ENCODE data around the gene SYVN1.

SYVN1 gene

DNA sequence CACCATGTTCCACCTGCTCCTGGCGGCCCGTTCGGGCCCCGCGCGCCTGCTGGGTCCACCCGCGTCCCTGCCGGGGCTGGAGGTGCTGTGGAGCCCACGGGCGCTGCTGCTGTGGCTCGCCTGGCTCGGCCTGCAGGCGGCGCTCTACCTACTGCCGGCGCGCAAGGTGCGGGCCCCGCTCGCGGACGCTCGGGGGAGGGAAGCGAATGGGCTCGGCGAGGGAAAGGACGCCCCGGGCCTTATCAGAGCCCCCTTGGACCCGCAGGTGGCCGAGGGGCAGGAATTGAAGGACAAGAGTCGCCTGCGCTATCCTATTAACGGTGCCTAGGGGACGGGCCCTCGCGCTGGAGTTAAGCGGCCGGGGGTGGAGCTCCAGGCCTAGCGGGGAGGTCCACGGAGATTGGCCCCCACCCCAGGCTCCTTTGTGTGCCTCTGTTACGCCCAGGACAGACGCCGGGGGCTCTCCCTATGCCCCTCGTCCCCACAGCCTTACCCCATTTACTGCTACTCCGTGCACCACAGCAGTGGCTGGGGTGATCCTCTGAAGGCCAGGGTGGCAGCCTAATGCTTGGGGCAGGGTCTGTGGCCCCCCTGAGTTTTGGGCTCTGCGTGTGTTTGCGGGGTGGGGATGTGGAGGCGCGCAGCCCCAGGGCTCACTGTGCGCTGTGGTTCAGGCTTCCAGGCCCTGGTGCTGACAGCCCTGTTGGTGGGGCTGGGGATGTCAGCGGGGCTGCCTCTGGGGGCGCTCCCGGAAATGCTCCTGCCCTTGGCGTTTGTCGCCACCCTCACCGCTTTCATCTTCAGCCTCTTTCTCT lies 21.6 kb downstream of the SYVN1 start:
- DNase-seq (ENCODE audit: low read depth in 2 of 2) = peak; percentile 51 to 62

DNA sequence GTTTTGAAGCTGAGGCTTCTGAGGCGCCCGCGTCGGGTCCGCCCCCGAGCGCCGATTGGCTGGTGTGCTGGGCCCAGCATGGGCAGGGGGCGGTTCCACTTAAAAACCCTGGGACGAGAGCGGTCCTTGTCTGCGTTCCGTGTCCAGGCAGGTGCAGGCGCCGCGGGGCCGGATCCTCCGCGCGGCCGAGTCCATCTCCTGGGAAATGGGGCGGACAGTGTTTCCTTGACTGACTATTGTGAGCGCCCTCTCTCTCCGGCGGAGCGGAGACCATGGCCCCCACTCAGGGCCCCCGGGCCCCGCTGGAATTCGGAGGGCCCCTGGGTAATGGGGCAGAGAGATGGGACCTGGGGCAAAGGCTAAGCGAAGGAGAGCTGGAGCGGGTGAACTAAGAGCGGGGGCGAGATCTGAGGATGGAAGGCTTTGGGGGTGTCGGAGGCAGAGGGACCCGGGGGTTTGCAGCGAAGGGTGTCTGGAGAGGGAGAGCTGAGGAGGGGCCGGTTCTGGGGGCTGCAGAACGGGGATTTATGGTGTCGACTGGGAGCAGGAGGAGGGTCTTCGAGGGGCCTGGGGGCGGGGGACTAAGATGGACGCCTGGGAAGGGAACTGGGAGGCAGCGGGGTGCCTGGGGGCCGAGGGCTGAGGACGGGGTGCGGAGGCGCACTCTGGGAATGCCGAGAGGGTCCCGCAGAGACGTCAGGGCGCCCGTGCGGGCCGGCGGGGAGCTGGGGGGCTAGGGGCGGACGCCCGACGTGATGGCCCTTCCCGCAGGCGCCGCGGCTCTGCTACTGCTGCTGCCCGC lies 22.4 kb downstream of the SYVN1 start, which contains the start of gene TM7SF2:
Gene TM7SF2 (plus strand): TSS at position 129 of the 802 bp plus-strand sequence. CDS start 144 bp downstream, at position 273.
- peak; percentile 84 to 90 for DNase-seq (ENCODE audit: low read depth in 2 of 2)

DNA sequence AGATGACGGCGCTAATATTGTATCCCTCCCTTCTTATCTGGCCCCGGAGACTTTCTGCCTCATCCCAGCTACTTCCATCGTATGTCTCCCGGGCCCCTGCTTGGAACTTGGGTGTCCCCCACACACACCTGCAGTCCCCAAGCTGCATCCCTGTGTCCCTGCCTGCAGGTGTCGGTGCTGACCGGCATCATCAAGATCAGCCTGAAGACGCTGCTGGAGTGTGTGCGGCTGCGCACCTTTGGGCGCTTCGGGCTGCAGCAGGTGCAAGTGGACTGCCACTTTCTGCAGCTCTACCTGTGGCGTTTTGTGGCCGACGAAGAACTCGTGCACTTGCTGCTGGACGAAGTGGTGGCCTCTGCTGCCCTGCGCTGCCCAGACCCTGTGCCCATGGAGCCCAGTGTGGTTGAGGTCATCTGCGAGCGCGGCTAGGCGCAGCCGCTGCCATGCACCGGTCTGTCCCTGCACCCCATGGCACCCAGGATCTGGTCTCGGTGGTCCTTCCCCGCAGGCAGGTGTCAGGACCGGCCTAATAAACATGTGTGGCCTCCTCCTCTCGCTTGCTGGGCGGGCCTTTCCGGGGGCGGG lies 23.1 kb downstream of the SYVN1 start:
- DNase-seq (ENCODE audit: low read depth in 2 of 2) = no peak

DNA sequence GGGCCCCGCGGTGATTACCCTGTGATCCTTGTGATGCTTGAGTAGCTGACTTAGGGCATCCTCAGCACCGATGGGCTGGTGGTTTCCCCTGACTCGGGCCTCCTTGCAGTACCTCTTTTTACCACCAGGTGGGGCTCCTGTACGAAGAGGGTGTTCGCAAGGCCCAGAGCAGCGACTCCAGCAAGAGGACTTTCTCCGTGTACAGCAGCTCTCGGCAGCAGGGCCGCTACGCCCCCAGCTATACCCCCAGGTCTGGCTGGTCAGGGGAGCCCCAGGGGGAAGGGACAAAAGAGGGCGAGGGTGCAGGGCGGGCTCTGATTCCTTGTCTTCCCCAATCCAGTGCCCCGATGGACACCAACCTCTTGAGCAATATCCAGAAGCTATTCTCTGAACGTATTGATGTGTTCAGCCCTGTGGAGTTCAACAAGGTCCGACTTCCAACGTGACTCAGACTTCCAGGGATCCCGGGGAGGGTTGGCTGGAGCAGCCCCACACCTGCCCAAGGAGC lies 23.9 kb downstream of the SYVN1 start:
- DNase-seq (ENCODE audit: low read depth in 2 of 2) = peak; percentile 91 to 99

DNA sequence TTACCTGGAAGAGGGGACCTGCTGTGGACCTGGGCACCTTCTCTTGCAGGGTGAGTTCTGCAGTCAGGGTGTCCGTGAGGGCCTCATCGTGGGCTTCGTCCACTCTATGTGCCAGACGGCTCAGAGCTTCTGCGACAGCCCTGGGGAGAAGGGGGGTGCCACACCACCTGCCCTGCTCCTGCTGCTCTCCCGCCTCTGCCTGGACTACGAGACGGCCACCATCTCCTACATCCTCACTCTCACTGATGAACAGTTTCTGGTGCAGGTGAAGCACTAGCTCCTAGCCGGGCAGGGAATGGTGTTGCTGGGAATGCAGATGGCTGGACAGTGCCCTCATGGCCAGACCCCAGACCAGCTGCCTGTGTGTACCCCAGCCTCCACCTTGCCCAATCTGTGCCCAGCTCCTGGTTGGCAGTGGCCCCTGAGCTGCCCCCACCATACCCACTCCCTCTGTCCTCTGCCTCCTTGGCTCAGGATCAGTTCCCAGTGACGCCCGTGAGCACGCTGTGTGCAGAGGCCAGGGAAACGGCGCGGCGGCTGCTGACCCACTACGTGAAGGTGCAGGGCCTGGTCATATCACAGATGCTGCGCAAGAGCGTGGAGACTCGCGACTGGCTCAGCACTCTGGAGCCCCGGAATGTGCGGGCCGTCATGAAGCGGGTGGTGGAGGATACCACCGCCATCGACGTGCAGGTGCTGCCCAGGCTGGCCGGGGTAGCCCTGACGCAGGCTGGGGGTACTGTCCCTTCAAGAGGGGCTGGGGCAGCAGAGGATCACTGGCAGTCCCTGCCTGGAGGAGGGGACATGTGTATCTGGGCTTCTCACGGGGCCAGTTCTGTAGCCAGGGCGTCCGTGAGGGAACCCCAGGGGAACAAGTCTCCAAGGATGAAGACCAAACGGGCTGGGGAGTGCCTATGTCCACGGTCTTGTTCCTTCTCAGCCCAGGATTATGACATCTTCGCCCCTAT lies 24.8 kb downstream of the SYVN1 start:
- no peak for DNase-seq (ENCODE audit: low read depth in 2 of 2)

DNA sequence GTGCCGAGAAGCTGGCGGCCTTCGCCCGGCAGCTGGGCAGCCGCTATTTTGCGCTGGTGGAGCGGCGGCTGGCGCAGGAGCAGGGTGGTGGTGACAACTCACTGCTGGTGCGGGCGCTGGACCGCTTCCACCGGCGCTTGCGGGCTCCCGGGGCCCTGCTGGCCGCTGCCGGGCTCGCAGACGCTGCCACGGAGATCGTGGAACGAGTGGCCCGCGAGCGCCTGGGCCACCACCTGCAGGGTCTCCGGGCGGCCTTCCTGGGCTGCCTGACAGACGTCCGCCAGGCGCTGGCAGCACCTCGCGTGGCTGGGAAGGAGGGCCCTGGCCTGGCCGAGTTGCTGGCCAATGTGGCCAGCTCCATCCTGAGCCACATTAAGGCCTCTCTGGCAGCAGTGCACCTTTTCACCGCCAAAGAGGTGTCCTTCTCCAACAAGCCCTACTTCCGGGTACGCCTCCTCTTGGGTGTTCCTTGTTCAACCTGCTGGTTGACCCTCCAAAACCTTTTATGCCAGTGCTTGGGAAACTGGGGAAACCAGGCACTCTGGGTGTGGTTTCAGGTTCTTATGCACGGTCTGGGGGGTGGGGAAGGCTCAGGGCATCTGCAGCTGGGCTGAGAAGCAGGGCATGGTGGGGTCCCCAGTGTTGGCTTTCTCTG lies 25.7 kb downstream of the SYVN1 start:
- no peak for DNase-seq (ENCODE audit: low read depth in 2 of 2)

DNA sequence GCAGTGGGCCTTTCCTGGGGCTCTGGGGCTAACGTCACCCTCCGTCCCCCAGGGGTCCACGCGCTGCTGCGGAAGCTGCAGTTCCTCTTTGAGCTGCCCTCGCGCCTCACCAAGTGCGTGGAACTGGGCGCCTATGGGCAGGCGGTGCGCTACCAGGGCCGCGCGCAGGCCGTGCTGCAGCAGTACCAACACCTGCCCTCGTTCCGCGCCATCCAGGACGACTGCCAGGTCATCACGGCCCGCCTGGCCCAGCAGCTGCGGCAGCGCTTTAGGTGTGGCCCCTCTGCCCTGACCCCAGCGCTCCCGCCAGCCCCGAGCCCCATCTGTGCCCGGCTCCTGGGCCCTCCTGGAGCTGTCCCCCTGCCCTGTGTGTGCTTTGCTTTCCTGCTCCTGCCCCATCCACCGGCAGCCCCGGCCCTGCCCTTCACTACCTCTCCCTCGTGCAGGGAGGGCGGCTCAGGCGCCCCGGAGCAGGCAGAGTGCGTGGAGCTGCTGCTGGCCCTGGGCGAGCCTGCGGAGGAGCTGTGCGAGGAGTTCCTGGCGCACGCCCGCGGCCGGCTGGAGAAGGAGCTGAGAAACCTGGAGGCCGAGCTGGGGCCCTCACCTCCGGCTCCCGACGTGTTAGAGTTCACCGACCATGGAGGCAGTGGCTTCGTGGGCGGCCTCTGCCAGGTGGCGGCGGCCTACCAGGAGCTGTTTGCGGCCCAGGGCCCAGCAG lies 26.4 kb downstream of the SYVN1 start:
- no peak for DNase-seq (ENCODE audit: low read depth in 2 of 2)

DNA sequence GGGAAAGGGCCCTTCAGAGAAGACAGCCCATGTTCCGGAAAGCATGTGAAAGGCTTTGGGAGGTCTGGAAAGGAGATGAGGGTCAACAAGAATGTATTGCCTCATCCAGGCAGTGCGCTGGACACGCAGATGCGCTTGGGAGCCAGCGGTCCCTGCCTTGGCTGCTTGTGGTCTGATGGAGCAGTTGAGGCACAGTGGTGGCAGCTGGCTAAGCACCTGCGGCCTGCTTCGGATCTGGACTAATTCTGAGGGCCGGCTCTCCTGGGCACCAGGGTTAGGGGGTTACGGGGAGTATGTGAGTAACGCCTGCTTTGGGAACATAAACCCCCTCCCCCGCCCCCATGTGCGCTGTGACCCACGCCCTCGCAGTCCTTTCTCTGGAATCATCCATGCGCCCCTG lies 27.2 kb downstream of the SYVN1 start:
- DNase-seq (ENCODE audit: low read depth in 2 of 2) = no peak

DNA sequence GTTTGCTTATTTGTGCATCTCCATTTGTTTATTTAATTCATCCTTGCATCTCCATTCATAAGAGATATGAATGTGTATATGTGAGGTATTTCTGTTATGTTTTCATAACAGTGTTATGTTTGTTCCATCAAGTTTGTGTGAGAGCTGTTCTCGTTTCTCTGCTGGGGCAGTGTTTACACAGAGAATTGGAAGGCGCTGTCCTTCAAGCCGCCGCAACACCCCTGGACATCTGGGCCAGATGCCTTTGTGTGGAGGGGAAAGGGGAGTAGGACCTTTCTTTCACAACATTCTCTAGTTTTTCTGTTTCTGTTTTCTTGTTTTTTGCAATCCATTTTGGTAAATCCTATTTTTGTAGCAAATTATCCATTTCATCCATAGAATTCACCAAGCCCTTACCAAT lies 29.7 kb downstream of the SYVN1 start:
- DNase-seq (ENCODE audit: low read depth in 2 of 2) = no peak

DNA sequence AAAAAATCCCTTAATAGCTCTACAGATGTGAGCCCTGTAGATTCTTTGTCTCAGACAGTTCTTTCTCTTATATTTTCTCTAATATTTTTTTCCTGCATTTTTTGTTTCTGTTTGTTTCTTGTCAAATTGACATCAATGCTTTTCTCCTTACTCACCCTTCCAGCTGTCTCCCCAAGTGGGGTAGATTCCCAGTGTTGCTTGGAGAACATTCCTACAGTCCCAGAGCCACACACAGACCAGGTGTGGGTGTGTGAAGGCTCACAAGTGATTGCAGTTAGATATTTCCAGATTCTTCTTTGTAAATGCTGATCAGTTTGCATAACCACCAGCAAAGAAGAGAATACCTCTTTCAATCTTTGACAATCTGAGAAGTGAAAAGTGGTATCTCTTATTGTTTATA lies 30.8 kb downstream of the SYVN1 start:
- DNase-seq (ENCODE audit: low read depth in 2 of 2) = no peak

DNA sequence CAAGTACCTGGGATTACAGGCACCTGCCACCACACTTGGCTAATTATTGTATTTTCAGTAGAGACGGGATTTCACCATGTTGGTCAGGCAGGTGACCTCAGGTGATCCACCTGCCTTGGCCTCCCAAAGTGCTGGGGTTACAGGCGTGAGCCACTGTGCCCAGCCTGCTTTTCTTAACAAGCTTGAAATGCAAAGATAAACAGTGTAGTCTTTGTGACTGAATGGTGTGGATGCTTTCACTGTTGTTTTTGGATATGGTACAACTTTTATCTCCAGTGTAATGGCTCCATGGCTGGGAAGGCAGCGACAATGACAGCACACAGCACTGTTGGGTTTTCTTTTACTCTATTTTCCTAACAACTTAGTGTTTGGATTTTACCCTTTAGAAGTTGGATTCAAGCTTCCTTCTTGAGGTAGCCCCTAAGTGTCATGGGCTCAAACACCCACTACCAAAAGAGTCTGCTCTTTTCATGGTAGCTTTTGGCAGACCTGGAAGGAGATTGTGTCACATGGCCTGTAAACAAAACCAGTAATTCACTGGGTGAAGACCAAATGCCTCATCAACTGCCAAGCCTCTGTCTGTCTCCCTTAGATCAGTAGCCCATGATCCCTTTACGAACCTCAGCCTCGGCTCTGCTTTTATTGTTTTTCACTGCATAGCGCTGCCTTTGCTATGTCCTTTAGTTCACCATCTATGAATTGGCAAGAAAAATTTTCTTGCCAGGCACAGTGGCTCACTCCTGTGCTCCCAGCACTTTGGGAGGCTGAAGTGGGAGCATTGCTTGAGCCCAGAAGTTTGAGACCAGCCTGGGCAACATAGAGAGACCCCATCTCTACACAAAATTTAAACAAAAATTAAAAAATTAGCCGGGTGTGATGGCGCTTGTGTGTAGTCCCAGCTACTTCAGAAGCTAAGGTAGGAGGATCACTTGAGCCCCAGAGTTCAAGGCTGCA lies 31.9 kb downstream of the SYVN1 start:
- no peak for DNase-seq (ENCODE audit: low read depth in 2 of 2)

DNA sequence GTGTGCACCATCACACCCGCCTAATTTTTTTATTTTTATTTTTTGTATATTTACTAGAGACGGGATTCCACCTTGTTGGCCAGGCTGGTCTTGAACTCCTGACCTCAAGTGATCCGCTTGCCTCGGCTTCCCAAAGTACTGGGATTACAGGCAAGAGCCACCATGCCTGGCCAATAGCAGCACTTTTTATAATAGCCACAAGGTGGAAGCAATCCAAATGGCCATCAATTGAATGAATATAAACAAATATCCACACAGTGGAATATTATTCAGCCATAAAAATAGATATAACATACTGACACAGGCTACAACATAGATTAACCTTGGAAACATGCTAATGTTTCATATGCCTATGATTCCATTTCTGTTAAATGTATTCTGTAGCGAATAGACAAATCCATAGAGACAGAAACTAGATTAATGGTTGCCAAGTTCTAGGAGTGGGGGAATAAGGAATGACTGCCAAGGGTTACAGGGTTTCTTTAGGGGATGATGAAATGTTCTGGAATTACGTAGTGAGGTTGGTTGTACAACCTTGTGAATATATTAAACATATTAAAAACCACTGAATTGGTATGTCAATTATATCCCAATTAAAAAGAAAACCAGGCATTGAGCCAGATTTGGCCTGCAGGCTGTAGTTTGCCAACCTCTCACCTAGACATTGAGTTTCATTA lies 33.5 kb downstream of the SYVN1 start:
- DNase-seq (ENCODE audit: low read depth in 2 of 2) = no peak

DNA sequence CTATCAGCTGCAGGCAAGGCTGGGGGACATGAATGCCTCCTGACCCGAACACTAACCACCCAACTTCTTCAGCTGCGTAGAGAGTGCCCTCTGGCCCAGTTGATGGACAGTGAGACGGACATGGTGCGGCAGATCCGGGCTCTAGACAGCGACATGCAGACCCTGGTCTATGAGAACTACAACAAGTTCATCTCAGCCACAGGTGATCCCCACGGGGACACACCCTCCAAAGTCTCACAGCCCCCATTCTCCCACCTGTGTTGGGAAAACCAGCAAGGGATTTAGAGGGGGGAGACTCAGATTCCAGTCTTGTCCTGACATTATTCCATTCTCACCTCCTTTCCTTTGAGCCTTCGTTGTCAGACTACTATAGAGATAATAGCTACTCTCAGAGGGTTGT lies 37.4 kb downstream of the SYVN1 start:
- no peak for DNase-seq (ENCODE audit: low read depth in 2 of 2)

DNA sequence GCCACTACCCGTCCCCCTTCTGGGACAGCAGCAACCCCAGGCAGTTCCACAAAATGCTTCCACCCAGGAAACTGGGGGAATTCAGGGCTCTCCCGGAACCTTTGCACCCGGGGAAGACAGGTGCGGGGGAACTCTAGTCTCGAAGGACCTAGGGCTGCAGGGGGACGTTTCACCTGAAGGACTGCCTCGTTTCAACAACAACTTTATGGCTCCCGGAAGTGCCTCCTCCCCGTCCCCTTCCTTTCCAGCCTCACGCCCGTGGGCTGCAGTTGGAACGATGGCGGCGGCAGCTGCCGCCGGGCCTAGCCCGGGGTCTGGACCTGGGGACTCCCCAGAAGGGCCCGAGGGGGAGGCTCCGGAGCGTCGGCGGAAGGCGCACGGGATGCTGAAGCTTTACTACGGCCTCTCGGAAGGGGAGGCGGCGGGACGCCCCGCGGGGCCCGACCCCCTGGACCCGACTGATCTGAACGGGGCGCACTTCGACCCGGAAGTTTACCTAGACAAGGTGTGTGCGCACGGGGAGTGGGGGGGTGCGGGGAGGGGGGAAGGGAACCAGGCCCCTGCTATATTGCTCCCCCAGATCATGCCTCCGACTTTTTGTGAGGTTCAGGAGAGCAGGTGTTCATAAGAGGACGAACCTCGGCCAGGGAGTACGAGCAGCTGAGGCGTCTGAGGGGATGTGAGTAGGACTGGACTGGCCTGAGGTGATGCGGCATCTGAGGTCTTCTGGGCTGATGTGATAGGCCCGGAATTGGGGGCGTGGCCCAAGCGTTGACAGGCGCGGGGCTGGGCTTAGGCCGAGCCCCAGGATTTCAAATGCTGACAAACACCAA lies 38.1 kb downstream of the SYVN1 start, which contains the start of gene VPS51:
Gene VPS51 (plus strand): TSS at position 241 of the 833 bp plus-strand sequence. CDS start 37 bp downstream, at position 278.
- DNase-seq (ENCODE audit: low read depth in 2 of 2) = peak; percentile 63 to 67

DNA sequence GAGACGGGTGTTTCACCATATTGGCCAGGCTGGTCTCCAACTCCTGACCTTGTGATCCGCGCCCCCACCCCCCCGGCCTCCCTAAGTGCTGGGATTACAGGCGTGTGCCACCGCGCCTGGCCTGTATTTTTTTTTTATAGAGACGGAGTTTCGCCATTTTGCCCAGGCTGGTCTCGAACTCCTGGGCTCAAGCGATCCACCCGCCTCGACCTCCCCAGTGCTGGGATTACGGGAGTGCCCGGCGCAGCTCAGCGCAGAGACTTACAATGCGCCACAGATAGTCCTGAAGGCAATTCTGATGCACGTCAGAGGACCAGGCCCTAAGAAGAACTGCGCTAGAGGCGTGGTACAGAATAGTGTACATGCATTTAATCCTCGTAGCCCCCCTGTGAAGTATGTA lies 38.9 kb downstream of the SYVN1 start:
- no peak for DNase-seq (ENCODE audit: low read depth in 2 of 2)

DNA sequence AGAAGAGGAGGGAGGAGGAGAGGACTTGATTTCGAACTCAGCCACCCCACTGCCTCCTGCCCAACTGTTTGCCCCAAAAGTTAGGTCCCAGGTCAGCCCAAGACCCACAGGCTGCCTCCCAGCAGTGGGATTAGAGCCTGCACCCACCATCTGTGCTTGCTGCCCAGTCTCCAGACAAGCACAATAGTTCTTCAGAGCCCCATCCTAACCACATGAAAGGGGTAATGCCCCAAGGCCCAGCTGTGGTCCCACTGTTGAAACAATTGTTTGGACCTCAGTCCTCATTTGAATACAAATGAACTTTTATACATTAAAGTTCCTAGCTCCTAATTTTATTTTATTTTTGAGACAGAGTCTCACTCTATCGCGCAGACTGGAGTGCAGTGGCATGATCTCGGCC lies 43.7 kb downstream of the SYVN1 start:
- DNase-seq (ENCODE audit: low read depth in 2 of 2) = no peak

DNA sequence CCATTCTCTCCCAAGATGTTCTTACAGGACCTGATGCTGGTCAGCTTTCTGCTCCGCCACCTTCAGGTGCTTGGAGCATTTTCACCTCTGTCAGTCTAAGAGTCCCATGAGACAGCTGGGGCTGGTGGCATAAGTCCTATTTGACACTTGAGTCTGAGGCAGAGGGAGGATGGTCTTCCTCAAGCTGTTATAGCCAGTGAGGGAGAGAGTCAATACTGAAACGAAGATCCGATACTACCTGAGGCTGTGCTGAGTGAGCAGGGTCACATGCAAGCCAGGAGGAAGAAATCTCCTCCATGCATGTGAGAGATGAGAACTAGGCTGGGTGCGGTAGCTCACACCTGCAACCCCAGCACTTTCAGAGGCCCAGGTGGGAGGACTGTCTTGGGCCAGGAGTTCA lies 44.7 kb downstream of the SYVN1 start:
- no peak for DNase-seq (ENCODE audit: low read depth in 2 of 2)
